ENCODE results near the gene RNF222.
"Not testable (repeated sequence)": the region's sequence is repeated elsewhere in the genome, so short reads cannot be mapped to it uniquely, and the experiment has no call there.

Gene RNF222

GRCh38 chr17:8350339-8350738, 47.3 kb downstream of the RNF222 start:
- no peak for DNase-seq (ENCODE audit: extremely low read depth in 1 of 2, low read depth in 1 of 2)

GRCh38 chr17:8347001-8347400, 50.6 kb downstream of the RNF222 start:
- not testable (repeated sequence) for DNase-seq (ENCODE audit: extremely low read depth in 1 of 2, low read depth in 1 of 2)

GRCh38 chr17:8345951-8346665, 51.5 kb downstream of the RNF222 start:
- DNase-seq (ENCODE audit: extremely low read depth in 1 of 2, low read depth in 1 of 2): no peak

- no peak for DNase-seq (ENCODE audit: extremely low read depth in 1 of 2, low read depth in 1 of 2)
Measured at GRCh38 chr17:8345052-8345690, 52.5 kb downstream of the RNF222 start.

- no peak for DNase-seq (ENCODE audit: extremely low read depth in 1 of 2, low read depth in 1 of 2)
Measured at GRCh38 chr17:8341456-8341855, 56.2 kb downstream of the RNF222 start.
